ENCODE data around the gene ATP5F1A. TPM values are rescaled to one million over a fixed set of nuclear protein-coding genes. Genes with fewer than 3 reads are reported as not detected.

The ATP5F1A gene
- total RNA-seq, 2 experiments from 2014 or later, result 205 to 206 TPM

- Mint-ChIP-seq H3K27me3 (no peaks in the 10 kb centered on the region), H3K36me3 (ENCODE audit: low read depth) (peaks cover 98% of the 10 kb centered on the region), H3K27ac (no peak overlapping the region), H3K4me1 (ENCODE audit: low read depth) (peaks cover 7% of the 10 kb centered on the region), H3K9me3 (no peaks in the 10 kb centered on the region), H3K4me3 (no peak overlapping the region)
- ChIA-PET CTCF (interaction anchor here (1.3 kb wide), 2 partner anchors 11 to 13 kb away, joined by 3 to 4 read pairs; no protein-coding TSS in a partner anchor), POLR2A (no interaction called here)
- Histone ChIP-seq H3K27ac (ENCODE audit: low read depth in 1 of 2, low read length in 2 of 2) (no peak overlapping the region), H3K9me3 (ENCODE audit: control insufficient read depth in 1 of 2, insufficient read depth in 1 of 2, low read length in 2 of 2) (peaks cover 4 to 6% of the 10 kb centered on the region in 2 experiments), H3K36me3 (ENCODE audit: insufficient read depth, low read length) (peaks cover 86% of the 10 kb centered on the region), H3K4me1 (ENCODE audit: insufficient read depth, low read length) (no peaks in the 10 kb centered on the region), H3K4me3 (ENCODE audit: low read length) (no peak overlapping the region), H3K27me3 (ENCODE audit: control insufficient read depth in 1 of 2, insufficient read depth in 2 of 2, low read length in 2 of 2) (no peaks in the 10 kb centered on the region)
- TF ChIP-seq CTCF (IDR thresholded peaks at IDR 0.05), result no peak
- intact Hi-C loops (cut with DNase I, micrococcal nuclease), result no loop called here
- DNase-seq (no peak), ATAC-seq (ENCODE audit: poor library complexity) (no peak)
These were observed 13.7 kb downstream of the ATP5F1A start for GRCh38 chr18:46084431-46084830.

DNA sequence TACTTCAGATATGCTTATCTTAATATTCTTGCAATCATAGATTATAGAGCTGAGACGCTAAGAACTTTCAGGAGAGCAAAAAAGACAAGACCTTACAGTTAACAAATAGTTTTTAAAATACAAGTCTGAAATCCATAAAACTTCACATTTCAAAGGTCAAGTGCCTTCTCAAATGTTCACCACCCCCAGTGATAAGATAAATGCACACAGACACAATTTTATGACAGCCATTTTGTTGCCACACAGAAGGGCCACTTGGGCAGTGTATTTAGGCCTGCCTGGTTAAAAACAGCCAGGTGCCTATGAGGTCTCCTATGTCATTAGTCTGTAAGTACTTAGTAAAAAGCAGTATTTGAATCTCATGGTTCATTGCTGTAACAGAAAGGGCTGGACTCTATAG is 17.9 kb downstream of the ATP5F1A start:
- H3K27me3 ChIP-seq (ENCODE audit: control insufficient read depth in 1 of 2, insufficient read depth in 2 of 2, low read length in 2 of 2), result no peaks in the 10 kb centered on the region
- ChIA-PET POLR2A (no interaction called here), CTCF (no interaction called here)
- Mint-ChIP-seq H3K9me3 (no peaks in the 10 kb centered on the region), H3K4me1 (ENCODE audit: low read depth) (no peaks in the 10 kb centered on the region), H3K4me3 (no peak overlapping the region), H3K27me3 (no peaks in the 10 kb centered on the region), H3K36me3 (ENCODE audit: low read depth) (peaks cover 63% of the 10 kb centered on the region), H3K27ac (no peak overlapping the region)
- no peaks in the 10 kb centered on the region for H3K4me1 ChIP-seq (ENCODE audit: insufficient read depth, low read length)
- H3K9me3 ChIP-seq (ENCODE audit: control insufficient read depth in 1 of 2, insufficient read depth in 1 of 2, low read length in 2 of 2), result no peaks in the 10 kb centered on the region
- no peak overlapping the region for H3K4me3 ChIP-seq (ENCODE audit: low read length)
- no peak for TF ChIP-seq CTCF (IDR thresholded peaks at IDR 0.05)
- peaks cover 54% of the 10 kb centered on the region for H3K36me3 ChIP-seq (ENCODE audit: insufficient read depth, low read length)
- DNase-seq (no peak), ATAC-seq (ENCODE audit: poor library complexity) (no peak)
- intact Hi-C loops (cut with DNase I, micrococcal nuclease), result no loop called here
- H3K27ac ChIP-seq (ENCODE audit: low read depth in 1 of 2, low read length in 2 of 2), result no peak overlapping the region

- Mint-ChIP-seq H3K4me3 (no peak overlapping the region), H3K36me3 (ENCODE audit: low read depth) (peaks cover 55% of the 10 kb centered on the region), H3K9me3 (no peaks in the 10 kb centered on the region), H3K27ac (no peak overlapping the region), H3K27me3 (no peaks in the 10 kb centered on the region), H3K4me1 (ENCODE audit: low read depth) (no peaks in the 10 kb centered on the region)
- intact Hi-C loops (cut with DNase I, micrococcal nuclease), result no loop called here
- Histone ChIP-seq H3K4me3 (ENCODE audit: low read length) (no peak overlapping the region), H3K27ac (ENCODE audit: low read depth in 1 of 2, low read length in 2 of 2) (no peak overlapping the region), H3K4me1 (ENCODE audit: insufficient read depth, low read length) (no peaks in the 10 kb centered on the region), H3K36me3 (ENCODE audit: insufficient read depth, low read length) (peaks cover 46% of the 10 kb centered on the region), H3K27me3 (ENCODE audit: control insufficient read depth in 1 of 2, insufficient read depth in 2 of 2, low read length in 2 of 2) (no peaks in the 10 kb centered on the region), H3K9me3 (ENCODE audit: control insufficient read depth in 1 of 2, insufficient read depth in 1 of 2, low read length in 2 of 2) (no peaks in the 10 kb centered on the region)
- DNase-seq (no peak), ATAC-seq (ENCODE audit: poor library complexity) (no peak)
- no peak for TF ChIP-seq CTCF (IDR thresholded peaks at IDR 0.05)
- ChIA-PET POLR2A (no interaction called here), CTCF (no interaction called here)
These were observed 18.8 kb downstream of the ATP5F1A start for GRCh38 chr18:46079336-46079735.
